GM21717 (cell line): Measurements from ENCODE around the gene SORCS1.

Source experiments
- ATAC-seq: cut with Tn5 transposase; IDR thresholded peaks from one replicate; pipeline ENCODE4 v1.9.1; 2021; ENCODE audit warnings: mild to moderate bottlenecking, moderate library complexity; ENCODE audit not compliant: unreplicated experiment

SORCS1 gene

GRCh38 chr10:106999118-106999707 lies 165.3 kb downstream of the SORCS1 start:
- ATAC-seq = no peak

- no peak for ATAC-seq
These were observed 166.8 kb downstream of the SORCS1 start for GRCh38 chr10:106997721-106998120.

- no peak for ATAC-seq
These were observed 168.0 kb downstream of the SORCS1 start for GRCh38 chr10:106996510-106996909.

- ATAC-seq = no peak
These were observed 172.5 kb downstream of the SORCS1 start for GRCh38 chr10:106992055-106992454.

- no peak for ATAC-seq
These were observed 173.4 kb downstream of the SORCS1 start for GRCh38 chr10:106991091-106991490.

- no peak for ATAC-seq
These were observed 177.1 kb downstream of the SORCS1 start for GRCh38 chr10:106987362-106987761.

GRCh38 chr10:106982268-106982667 lies 182.2 kb downstream of the SORCS1 start:
- ATAC-seq = no peak

GRCh38 chr10:106981452-106982075 lies 182.9 kb downstream of the SORCS1 start:
- ATAC-seq = no peak

GRCh38 chr10:106980495-106981451 lies 183.7 kb downstream of the SORCS1 start:
- peak; percentile 78 for ATAC-seq

- ATAC-seq = no peak
These were observed 185.8 kb downstream of the SORCS1 start for GRCh38 chr10:106978756-106979155.

GRCh38 chr10:106973716-106974115 lies 190.8 kb downstream of the SORCS1 start:
- no peak for ATAC-seq

GRCh38 chr10:106973288-106973687 lies 191.2 kb downstream of the SORCS1 start:
- ATAC-seq = no peak

GRCh38 chr10:106972381-106972780 lies 192.1 kb downstream of the SORCS1 start:
- ATAC-seq = no peak

GRCh38 chr10:106971411-106971831 lies 193.1 kb downstream of the SORCS1 start:
- no peak for ATAC-seq

GRCh38 chr10:106967452-106967851 lies 197.1 kb downstream of the SORCS1 start:
- ATAC-seq = no peak

GRCh38 chr10:106960812-106961211 lies 203.7 kb downstream of the SORCS1 start:
- no peak for ATAC-seq

GRCh38 chr10:106959521-106959920 lies 205.0 kb downstream of the SORCS1 start:
- ATAC-seq = peak; percentile 63

GRCh38 chr10:106958589-106959361 lies 205.7 kb downstream of the SORCS1 start:
- no peak for ATAC-seq

GRCh38 chr10:106957823-106958588 lies 206.5 kb downstream of the SORCS1 start:
- peak; percentile 62 for ATAC-seq
